ENCODE data around the gene ABCC4.

ABCC4 gene

DNA sequence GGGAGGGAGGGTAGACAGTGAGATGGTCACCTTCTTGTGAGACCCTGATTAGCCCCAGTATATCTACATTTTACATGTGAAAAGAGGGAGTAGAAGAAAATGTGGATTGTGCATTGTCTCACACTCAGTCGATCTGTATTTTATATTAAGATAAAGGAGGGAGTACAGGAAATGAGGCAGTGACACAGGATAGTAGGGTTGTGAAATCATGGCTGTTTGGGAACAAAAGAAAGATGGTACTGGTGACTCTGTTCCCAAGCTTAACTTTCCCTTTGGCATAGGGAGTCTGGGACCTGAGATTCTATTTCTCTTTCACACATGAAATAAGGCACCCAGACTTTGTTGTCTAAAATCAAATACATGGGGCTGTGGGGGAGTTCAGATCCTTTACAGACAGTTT, 194.7 kb downstream of the ABCC4 start:
- DNase-seq: no peak

- DNase-seq: no peak
Observed at GRCh38 chr13:95100525-95101433, 200.5 kb downstream of the ABCC4 start.

DNA sequence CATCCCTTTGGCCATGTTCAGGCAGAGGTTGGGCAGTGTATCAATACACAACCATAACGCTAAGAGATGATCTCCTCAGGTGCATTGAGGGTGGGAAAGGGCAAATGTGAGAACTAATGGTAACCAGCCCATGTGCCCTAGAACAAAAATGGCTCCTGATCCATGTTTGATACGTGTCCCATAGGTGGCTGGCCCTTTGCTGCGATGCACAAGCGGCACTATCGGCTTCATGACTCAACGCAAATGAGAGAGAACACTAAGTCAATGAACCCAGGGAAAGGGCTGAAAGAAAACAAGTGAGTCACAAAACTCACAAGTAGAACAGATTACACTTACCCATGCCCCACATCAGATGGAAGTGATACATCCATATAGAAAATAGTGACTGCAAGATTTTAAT, 201.7 kb downstream of the ABCC4 start:
- DNase-seq: no peak

GRCh38 chr13:95098916-95099315, 202.3 kb downstream of the ABCC4 start:
- no peak for DNase-seq

DNA sequence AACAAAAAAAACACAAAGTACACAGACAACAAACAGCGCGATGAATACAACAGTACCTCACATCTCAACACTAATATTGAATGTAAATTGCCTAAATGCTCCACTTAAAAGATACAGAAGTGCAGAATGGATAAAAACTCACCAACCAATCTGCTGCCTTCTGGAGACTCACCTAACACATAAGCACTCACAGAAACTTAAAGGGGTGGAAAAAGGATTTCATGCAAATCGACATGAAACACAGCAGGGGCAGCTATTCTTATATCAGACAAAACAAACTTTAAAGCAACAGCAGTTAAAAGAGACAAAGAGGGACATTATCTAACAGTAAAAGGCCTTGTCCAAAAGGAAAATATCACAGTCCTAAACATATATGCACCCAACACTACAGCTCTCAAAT, 209.5 kb downstream of the ABCC4 start:
- no peak for DNase-seq

GRCh38 chr13:95087746-95088305, 213.4 kb downstream of the ABCC4 start:
- DNase-seq: no peak

DNA sequence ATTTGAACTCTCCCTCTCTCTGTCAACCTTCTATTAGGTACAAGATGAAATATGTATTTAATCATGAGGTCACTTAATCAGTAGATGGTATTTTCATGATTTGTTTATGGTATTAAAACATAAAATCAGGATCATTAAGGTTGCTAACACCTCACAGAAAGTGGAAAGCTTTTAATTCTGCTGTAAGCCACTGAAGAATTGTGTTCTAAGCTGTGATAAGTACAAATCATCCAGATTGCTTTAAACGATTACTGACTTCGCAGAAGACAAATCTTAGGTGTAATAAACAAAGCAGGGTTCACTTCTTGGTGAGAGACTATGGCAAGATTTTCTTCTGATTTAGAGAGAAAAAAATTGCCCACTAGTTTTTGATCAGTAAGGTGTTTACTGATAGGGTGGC, 214.5 kb downstream of the ABCC4 start:
- no peak for DNase-seq

DNA sequence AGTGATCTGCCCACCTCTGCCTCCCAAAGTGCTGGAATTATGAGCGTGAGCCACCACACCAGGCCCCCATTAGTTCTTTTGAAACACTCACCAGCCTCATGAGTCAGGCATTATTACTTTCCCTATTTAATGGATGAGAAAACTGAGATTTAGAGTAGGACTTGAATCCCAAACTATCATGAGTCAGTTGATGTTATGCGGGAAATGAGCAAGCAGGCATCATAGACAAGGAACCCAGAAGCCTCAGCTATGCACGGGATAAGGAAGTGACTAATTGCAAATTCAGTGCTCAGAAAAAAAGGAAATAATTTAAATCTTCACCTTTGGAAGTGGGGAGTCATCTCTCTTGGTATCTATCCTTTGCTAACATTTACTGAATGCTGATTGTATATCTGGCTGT, 217.5 kb downstream of the ABCC4 start:
- no peak for DNase-seq

- no peak for DNase-seq
Observed at GRCh38 chr13:95083066-95083465, 218.2 kb downstream of the ABCC4 start.

DNA sequence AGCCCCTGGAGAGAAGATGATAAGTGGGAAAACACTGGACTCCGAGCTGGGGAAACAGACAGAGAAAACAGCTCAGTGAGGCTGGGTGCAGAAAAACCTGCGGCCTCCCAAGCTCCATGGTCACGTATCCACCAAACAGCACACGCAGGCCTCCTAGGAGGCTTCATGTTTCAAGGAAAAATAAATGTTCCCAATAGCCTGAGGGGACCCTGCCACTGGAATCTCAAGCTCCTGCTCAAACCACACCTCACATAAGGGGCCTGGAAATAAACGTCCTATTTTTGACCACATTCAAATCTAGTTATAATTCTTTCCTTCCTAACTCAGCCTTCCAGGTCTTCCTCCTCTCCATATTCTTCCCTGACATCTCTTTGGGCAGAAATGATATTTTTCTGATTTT, 225.7 kb downstream of the ABCC4 start:
- no peak for DNase-seq

- DNase-seq: no peak
Observed at GRCh38 chr13:95074820-95075219, 226.4 kb downstream of the ABCC4 start.

- no peak for DNase-seq
Observed at GRCh38 chr13:95073747-95074311, 227.4 kb downstream of the ABCC4 start.

DNA sequence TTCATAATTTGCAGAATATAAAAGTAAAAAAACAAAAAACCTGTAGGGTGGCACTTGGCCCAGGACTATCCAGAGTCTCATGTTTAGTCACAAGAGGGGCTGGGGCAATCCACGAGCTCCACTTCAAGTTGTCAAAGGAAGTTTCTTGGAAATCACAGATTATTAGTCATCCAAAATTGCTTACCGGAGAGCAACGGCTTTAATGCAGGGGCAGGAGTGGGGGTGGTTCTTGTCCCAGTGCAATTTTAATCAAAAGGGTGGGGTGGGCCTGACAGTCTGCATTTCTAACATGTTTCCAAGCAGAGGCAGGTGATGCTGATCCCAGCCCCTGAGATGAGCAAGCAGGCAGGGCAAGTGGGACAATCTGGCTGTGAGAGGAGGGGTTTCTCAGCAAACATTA, 233.9 kb downstream of the ABCC4 start:
- no peak for DNase-seq

GRCh38 chr13:95060014-95060519, 241.2 kb downstream of the ABCC4 start:
- no peak for DNase-seq

GRCh38 chr13:95059306-95059705, 241.9 kb downstream of the ABCC4 start:
- DNase-seq: no peak

GRCh38 chr13:95058680-95059079, 242.6 kb downstream of the ABCC4 start:
- DNase-seq: no peak

DNA sequence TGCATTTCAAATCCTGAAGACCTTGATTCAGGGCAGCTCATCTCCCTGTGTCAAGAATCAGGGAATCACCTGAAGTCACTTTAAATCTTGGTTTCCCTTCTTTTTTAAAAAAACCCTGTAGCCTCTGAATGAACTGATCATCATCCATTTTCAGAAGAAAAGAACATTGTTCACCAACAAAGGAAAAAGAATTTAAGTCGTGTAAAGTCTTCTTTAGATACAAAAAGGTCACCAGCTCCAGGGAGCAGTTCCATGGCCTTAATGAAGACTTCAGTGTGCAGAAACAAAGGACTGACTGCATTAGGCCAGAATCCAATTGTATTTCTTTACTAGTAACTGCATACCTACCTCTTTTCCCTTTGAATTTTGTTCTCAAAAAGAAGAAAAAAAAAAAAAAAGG, 245.0 kb downstream of the ABCC4 start:
- DNase-seq: no peak

- no peak for DNase-seq
Observed at GRCh38 chr13:95050800-95051615, 250.2 kb downstream of the ABCC4 start.

GRCh38 chr13:95049772-95050171, 251.5 kb downstream of the ABCC4 start:
- DNase-seq: no peak

DNA sequence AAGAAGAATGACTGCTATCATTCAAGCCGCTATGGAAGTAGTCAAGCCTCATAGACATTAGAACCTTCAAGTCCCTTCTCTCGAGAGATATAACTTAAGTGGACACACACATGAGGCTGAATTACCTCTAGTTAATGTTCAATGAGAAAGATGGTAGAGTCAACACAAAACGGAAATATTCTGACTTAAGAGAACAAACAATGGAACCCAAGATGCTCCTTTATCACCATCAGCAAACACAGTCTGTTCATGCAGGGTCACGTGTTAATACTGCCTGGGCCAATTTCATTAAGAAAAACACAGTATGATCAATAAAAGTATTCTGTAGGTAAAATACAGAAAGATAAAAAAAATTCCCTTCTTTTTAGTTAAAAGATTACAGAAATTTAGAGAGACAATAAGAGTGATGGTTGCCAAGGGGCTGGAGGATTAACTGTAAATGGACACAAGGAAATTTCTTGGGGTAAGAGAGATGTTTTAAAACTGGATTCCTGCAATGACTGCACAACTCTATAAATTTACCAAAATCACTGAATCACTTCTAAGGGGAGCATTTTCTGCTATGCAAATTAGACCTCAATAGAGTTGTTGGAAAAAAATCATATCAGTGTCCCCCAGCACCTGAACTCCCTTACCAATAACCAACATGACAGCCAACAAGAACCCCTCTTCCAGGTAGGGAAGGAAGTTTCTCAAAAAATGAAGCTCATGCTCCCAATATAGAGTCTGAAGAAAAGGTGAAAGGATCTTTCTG, 256.6 kb downstream of the ABCC4 start:
- no peak for DNase-seq

- DNase-seq: no peak
Observed at GRCh38 chr13:95039415-95039814, 261.8 kb downstream of the ABCC4 start.

DNA sequence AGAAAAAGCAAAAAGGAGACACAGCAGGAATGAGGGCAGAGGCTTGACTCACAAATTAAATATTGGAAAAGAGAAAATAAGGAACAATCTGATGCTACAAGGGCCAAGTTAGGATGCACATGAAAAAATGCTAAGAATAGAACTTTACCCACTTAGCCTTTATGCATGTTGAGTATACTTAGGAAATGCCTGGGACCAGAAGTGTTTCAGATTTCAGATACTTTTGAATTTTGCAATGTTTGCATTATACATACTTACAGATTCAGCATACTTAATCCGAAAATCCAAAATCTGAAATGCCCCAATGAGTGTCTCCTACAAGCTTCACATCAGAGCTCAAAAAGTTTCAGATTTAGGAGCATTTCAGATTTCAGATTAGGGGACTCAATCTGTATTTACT, 262.3 kb downstream of the ABCC4 start:
- DNase-seq: no peak
